Activated CD4-positive, alpha-beta memory T cell treated with anti-CD3 and anti-CD28 coated beads, Interleukin-2, amount 10 ng/mL, durations not matched to agents 7 days and 5 days (primary cell): Measurements from ENCODE around the gene DOC2B. TPM values are rescaled to one million over a fixed set of nuclear protein-coding genes. Genes with fewer than 3 reads are reported as not detected.
"Not testable (repeated sequence)": the region's sequence is repeated elsewhere in the genome, so short reads cannot be mapped to it uniquely, and the experiment has no call there.

Experiments
- CTCF ChIA-PET: fragments of 350-600 bp; sonication (Branson Sonifier 250); formaldehyde crosslinking; loops from one replicate; lab custom pipeline; 2021; ENCODE audit warnings: antibody characterized with exemption, inconsistent platforms; lab: Charles Lee
- POLR2A ChIA-PET: fragments of 350-600 bp; sonication (Branson Sonifier 250); formaldehyde crosslinking; loops from one replicate; lab custom pipeline; 2021; ENCODE audit warnings: antibody characterized with exemption; lab: Charles Lee
- DNase-seq: peaks from one replicate; pipeline ENCODE4 v3.0.0-alpha.2; 2020
- H3K27ac Mint-ChIP-seq: one replicate; pipeline ENCODE4 v1.8.0; 2021; ENCODE audit warnings: mild to moderate bottlenecking, mixed read lengths
- H3K27me3 Mint-ChIP-seq: one replicate; pipeline ENCODE4 v1.8.0; 2021; ENCODE audit warnings: mixed read lengths
- H3K36me3 Mint-ChIP-seq: one replicate; pipeline ENCODE4 v1.8.0; 2021; ENCODE audit warnings: low read depth, mixed read lengths
- H3K4me1 Mint-ChIP-seq: one replicate; pipeline ENCODE4 v1.8.0; 2021; ENCODE audit warnings: mixed read lengths
- H3K4me3 Mint-ChIP-seq: one replicate; pipeline ENCODE4 v1.8.0; 2021; ENCODE audit warnings: mild to moderate bottlenecking, mixed read lengths
- H3K9me3 Mint-ChIP-seq: one replicate; pipeline ENCODE4 v1.8.0; 2021; ENCODE audit warnings: mixed read lengths
- total RNA-seq, 2 experiments: library from RNA; stranded (reverse); gene quantifications; one replicate each; pipeline ENCODE4 v1.2.3, GENCODE V29; 2021

Gene DOC2B
- total RNA-seq = not detected

DNA sequence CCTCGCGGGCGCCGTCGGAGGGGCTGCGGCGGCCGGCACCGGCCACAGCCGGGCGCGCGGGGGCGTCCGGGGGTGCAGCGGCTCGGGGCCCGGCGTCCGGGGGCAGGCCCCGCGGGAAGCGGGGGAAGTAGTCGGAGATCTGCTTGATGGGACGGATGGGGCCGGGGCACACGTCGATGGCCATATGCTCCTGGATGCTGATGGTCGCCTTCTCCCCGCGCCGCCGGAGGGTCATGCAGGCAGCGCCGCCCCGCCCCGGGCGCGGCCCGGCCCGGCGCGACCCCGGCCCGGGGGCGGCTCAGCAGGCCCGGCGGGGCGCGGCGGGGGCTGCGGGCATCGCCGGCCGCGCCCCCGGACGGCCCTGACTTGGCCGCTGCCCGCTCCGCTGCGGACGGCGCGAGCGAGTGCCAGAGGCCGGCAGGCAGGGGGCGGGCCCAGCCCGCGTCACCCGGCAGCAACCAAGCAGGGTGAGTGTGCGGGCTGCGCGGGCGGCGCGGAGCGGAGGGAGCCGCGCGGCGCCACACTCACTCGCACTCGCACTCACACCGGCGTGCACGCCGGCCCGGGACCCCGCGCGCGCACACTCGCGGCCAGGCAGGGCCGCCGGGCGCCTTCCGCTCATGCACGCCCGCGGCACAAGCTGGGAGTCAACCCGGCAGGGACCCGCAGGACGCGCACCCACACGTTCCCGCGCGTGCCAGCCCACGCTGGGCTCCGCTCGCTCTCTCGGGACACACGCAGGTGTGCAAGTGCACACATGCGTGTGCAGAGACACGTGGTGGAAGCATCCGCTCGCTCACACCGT is at the start of gene DOC2B:
Gene DOC2B, minus strand, starts transcription at position 406 of the 805 bp plus-strand sequence. Its CDS starts 171 bp downstream, at position 235.
- POLR2A ChIA-PET = no interaction called here
- Mint-ChIP-seq H3K9me3 (no peaks in the 10 kb centered on the region), H3K4me3 (peak within 1 kb of the TSS; percentile 14), H3K36me3 (no peaks in the 10 kb centered on the region), H3K27ac (no peak within 1 kb of the TSS), H3K4me1 (peaks cover 11% of the 10 kb centered on the region), H3K27me3 (peaks cover 49% of the 10 kb centered on the region)
- no peak for DNase-seq
- CTCF ChIA-PET = no interaction called here

GRCh38 chr17:230395-230770 is 48.9 kb upstream of the DOC2B start:
- no peaks in the 10 kb centered on the region for H3K36me3 Mint-ChIP-seq
- H3K4me1 Mint-ChIP-seq = no peaks in the 10 kb centered on the region
- CTCF ChIA-PET = no interaction called here
- no peaks in the 10 kb centered on the region for H3K27me3 Mint-ChIP-seq
- DNase-seq = no peak
- POLR2A ChIA-PET = no interaction called here
- no peaks in the 10 kb centered on the region for H3K9me3 Mint-ChIP-seq
- H3K27ac Mint-ChIP-seq = no peak overlapping the region
- no peak overlapping the region for H3K4me3 Mint-ChIP-seq

DNA sequence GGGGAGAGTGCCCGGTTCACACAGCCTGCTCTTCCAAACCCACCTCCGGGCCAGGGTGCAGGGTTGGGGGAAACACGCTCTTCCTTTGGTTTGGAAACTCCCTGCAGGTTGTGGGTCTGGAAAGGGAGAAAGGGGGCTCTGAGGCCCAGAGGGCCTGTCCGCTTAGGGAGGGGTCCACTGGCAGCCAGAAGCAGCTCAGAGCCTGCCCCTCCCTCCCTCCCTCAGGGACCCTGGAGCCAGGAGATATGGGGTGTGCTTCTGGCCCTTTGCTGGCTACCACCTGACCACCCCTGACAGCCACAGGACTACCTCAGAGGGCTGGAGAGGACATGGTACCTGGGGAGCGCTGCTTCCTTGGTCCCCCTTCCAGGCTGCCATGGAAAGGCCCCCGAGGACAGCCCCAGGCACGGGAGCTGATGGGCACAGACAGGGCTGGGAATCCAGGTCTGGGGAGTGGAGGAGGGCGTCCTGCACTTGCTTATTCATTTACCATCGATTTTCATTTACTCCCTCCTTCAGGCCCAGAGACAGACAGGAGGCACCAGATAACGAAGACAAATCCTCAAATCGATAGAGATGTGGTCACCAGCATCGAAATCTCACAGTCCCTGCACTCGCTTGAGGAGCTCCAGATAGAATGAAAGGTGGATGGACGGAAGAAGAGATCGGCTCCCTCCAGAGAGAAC is 48.4 kb upstream of the DOC2B start:
- no peaks in the 10 kb centered on the region for H3K27me3 Mint-ChIP-seq
- no peak for DNase-seq
- H3K27ac Mint-ChIP-seq = no peak overlapping the region
- H3K4me1 Mint-ChIP-seq = no peaks in the 10 kb centered on the region
- POLR2A ChIA-PET = no interaction called here
- H3K4me3 Mint-ChIP-seq = no peak overlapping the region
- CTCF ChIA-PET = no interaction called here
- no peaks in the 10 kb centered on the region for H3K9me3 Mint-ChIP-seq
- H3K36me3 Mint-ChIP-seq = no peaks in the 10 kb centered on the region

- Mint-ChIP-seq H3K4me3 (no peak overlapping the region), H3K4me1 (no peaks in the 10 kb centered on the region), H3K27me3 (no peaks in the 10 kb centered on the region), H3K27ac (no peak overlapping the region), H3K9me3 (no peaks in the 10 kb centered on the region), H3K36me3 (no peaks in the 10 kb centered on the region)
- ChIA-PET CTCF (no interaction called here), POLR2A (no interaction called here)
- DNase-seq = no peak
Measured at GRCh38 chr17:228951-229708, 47.7 kb upstream of the DOC2B start.

DNA sequence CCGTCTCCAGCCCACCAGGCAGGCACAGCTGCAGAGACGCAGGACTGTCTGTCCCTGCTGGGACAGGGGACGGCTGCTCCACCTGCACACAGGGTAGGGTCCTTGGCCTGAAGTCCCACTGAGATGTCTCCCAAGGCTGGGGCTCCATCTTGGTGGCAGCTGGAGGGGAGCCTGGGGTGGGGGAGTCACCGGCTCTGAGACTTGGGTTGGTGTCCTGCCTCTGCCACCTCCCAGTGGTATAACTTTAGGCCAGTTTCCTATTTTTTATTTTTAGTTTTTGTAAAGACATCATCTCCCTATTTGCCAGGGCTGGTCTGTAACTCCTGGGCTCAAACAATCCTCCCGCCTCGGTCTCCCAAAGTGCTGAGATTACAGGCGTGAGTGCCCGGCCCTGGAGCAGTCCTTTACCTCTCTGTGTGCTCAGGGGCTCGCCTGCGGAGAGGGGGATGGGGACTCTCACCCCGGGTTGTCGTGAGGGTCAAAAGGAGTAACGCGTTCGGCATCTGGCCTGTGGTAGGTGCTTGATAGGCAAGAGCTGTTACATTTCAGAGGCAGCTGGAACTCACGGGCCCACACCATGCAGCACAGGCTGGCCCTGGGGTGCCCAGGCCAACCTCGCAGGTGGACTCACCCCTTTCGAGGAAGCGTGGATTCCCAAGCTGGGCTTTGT is 46.6 kb upstream of the DOC2B start:
- H3K4me3 Mint-ChIP-seq = no peak overlapping the region
- no peak overlapping the region for H3K27ac Mint-ChIP-seq
- no peaks in the 10 kb centered on the region for H3K36me3 Mint-ChIP-seq
- POLR2A ChIA-PET = no interaction called here
- no peaks in the 10 kb centered on the region for H3K27me3 Mint-ChIP-seq
- no peaks in the 10 kb centered on the region for H3K9me3 Mint-ChIP-seq
- CTCF ChIA-PET = no interaction called here
- no peak for DNase-seq
- H3K4me1 Mint-ChIP-seq = no peaks in the 10 kb centered on the region

- DNase-seq = no peak
- Mint-ChIP-seq H3K36me3 (no peaks in the 10 kb centered on the region), H3K4me3 (no peak overlapping the region), H3K27ac (no peak overlapping the region), H3K4me1 (no peaks in the 10 kb centered on the region), H3K27me3 (no peaks in the 10 kb centered on the region), H3K9me3 (no peaks in the 10 kb centered on the region)
- ChIA-PET POLR2A (no interaction called here), CTCF (no interaction called here)
Measured at GRCh38 chr17:227078-227945, 45.9 kb upstream of the DOC2B start.

GRCh38 chr17:226108-227077 is 44.9 kb upstream of the DOC2B start:
- no peaks in the 10 kb centered on the region for H3K27me3 Mint-ChIP-seq
- no peaks in the 10 kb centered on the region for H3K4me1 Mint-ChIP-seq
- H3K27ac Mint-ChIP-seq = no peak overlapping the region
- POLR2A ChIA-PET = no interaction called here
- H3K9me3 Mint-ChIP-seq = no peaks in the 10 kb centered on the region
- no peaks in the 10 kb centered on the region for H3K36me3 Mint-ChIP-seq
- no peak overlapping the region for H3K4me3 Mint-ChIP-seq
- CTCF ChIA-PET = no interaction called here
- DNase-seq = no peak

DNA sequence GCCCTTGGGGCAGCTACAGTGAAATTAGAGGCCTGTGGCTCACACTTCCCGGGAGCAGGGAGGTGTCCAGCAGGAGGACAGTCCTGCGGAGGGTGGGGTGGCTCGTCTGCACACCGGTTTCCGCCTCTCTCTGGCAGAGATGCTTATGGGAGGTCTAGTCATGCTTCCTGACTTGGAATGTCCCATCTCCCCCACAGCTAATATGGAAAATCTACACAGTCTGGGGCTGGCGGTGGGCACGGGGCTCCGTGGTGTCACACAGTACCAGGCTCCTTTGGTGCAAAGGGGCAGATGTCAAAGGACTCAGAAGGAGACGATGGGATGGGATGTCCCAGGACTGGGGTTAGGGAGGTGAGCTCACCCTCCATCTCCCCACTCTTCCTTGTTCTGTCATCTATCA is 44.1 kb upstream of the DOC2B start:
- POLR2A ChIA-PET = no interaction called here
- Mint-ChIP-seq H3K36me3 (no peaks in the 10 kb centered on the region), H3K4me1 (no peaks in the 10 kb centered on the region), H3K27me3 (no peaks in the 10 kb centered on the region), H3K9me3 (no peaks in the 10 kb centered on the region), H3K27ac (no peak overlapping the region), H3K4me3 (no peak overlapping the region)
- CTCF ChIA-PET = no interaction called here
- DNase-seq = no peak

DNA sequence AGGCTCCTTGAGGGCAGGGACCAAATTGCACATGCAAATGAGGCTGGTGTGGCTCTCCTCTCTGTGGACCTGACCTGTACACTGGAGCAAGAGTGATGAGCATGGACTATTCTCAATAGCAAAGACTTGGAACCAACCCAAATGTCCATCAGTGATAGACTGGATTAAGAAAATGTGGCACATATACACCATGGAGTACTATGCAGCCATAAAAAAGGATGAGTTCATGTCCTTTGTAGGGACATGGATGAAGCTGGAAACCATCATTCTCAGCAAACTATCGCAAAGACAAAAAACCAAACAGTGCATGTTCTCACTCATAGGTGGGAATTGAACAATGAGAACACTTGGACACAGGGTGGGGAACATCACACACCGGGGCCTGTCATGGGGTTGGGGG is 43.1 kb upstream of the DOC2B start:
- H3K27me3 Mint-ChIP-seq, H3K9me3 Mint-ChIP-seq, CTCF ChIA-PET, H3K4me1 Mint-ChIP-seq, H3K4me3 Mint-ChIP-seq, H3K36me3 Mint-ChIP-seq, POLR2A ChIA-PET, DNase-seq, H3K27ac Mint-ChIP-seq: not testable (repeated sequence)

GRCh38 chr17:223723-224471 is 42.4 kb upstream of the DOC2B start:
- no peak overlapping the region for H3K27ac Mint-ChIP-seq
- H3K4me3 Mint-ChIP-seq = no peak overlapping the region
- H3K4me1 Mint-ChIP-seq = no peaks in the 10 kb centered on the region
- H3K27me3 Mint-ChIP-seq = no peaks in the 10 kb centered on the region
- no peaks in the 10 kb centered on the region for H3K9me3 Mint-ChIP-seq
- POLR2A ChIA-PET = no interaction called here
- CTCF ChIA-PET = no interaction called here
- H3K36me3 Mint-ChIP-seq = no peaks in the 10 kb centered on the region
- no peak for DNase-seq

GRCh38 chr17:222172-222571 is 40.7 kb upstream of the DOC2B start:
- CTCF ChIA-PET = no interaction called here
- Mint-ChIP-seq H3K9me3 (no peaks in the 10 kb centered on the region), H3K4me3 (no peak overlapping the region), H3K4me1 (no peaks in the 10 kb centered on the region), H3K27me3 (no peaks in the 10 kb centered on the region), H3K27ac (no peak overlapping the region), H3K36me3 (no peaks in the 10 kb centered on the region)
- no peak for DNase-seq
- POLR2A ChIA-PET = no interaction called here
